ENCODE data around the gene SLC25A25. TPM values are rescaled to one million over a fixed set of nuclear protein-coding genes. Genes with fewer than 3 reads are reported as not detected.

Gene SLC25A25
- total RNA-seq, 1 experiment from 2014 or later, result 15.5 TPM

DNA sequence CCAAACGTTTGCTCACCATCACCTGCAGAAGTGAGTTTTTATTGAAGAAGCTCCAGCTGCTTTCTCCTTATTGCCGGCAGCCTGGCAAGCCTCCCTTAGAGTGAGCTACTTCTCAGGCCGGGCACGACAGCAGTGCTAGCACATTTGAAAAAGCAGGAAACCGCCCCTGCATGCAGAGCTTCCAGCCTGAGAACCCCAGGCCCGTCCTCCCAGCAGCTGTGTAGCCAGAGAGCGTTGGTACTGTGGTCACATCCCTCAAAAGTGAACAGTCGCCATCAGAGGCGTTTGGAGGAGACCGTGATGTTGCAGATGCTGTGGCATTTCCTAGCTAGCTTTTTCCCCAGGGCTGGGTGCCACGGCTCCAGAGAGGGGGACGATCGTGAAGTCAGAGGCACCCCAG is 23.5 kb downstream of the SLC25A25 start:
- BruUV-seq (replicated peaks), result no TSS peak
- Mint-ChIP-seq H3K27me3 (ENCODE audit: insufficient read depth, unreplicated experiment) (no peaks in the 10 kb centered on the region), H3K36me3 (ENCODE audit: insufficient read depth, unreplicated experiment) (no peaks in the 10 kb centered on the region), H3K9me3 (ENCODE audit: unreplicated experiment) (no peaks in the 10 kb centered on the region), H3K4me3 (ENCODE audit: unreplicated experiment) (no peak overlapping the region), H3K27ac (ENCODE audit: low read depth, unreplicated experiment) (peak overlapping the region; percentile 63), H3K4me1 (ENCODE audit: insufficient read depth, unreplicated experiment) (peaks cover 15% of the 10 kb centered on the region)
- POLR2A ChIA-PET, result interaction anchor here (0.6 to 4.9 kb wide), 5 partner anchors 11 to 507 kb away, joined by 3 to 56 read pairs (median 25); partner anchors contain the start of genes NAIF1 and SLC25A25
- intact Hi-C loops (cut with micrococcal nuclease), result no loop called here
- CTCF ChIA-PET, result interaction anchor here (1.5 to 3.6 kb wide), 3 partner anchors 9 to 147 kb away, joined by 3 to 18 read pairs (median 15); no protein-coding TSS in a partner anchor
- no peak for DNase-seq (ENCODE audit: unreplicated experiment)
- TF ChIP-seq, protein P1, sequence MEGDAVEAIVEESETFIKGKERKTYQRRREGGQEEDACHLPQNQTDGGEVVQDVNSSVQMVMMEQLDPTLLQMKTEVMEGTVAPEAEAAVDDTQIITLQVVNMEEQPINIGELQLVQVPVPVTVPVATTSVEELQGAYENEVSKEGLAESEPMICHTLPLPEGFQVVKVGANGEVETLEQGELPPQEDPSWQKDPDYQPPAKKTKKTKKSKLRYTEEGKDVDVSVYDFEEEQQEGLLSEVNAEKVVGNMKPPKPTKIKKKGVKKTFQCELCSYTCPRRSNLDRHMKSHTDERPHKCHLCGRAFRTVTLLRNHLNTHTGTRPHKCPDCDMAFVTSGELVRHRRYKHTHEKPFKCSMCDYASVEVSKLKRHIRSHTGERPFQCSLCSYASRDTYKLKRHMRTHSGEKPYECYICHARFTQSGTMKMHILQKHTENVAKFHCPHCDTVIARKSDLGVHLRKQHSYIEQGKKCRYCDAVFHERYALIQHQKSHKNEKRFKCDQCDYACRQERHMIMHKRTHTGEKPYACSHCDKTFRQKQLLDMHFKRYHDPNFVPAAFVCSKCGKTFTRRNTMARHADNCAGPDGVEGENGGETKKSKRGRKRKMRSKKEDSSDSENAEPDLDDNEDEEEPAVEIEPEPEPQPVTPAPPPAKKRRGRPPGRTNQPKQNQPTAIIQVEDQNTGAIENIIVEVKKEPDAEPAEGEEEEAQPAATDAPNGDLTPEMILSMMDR (IDR thresholded peaks at IDR 0.05; ENCODE audit: unreplicated experiment), result no peak

GRCh38 chr9:128092199-128092977 is 24.4 kb downstream of the SLC25A25 start:
- POLR2A ChIA-PET, result interaction anchor here (0.6 to 4.9 kb wide), 5 partner anchors 12 to 508 kb away, joined by 3 to 56 read pairs (median 25); partner anchors contain the start of genes NAIF1 and SLC25A25
- BruUV-seq (replicated peaks), result no TSS peak
- Mint-ChIP-seq H3K9me3 (ENCODE audit: unreplicated experiment) (no peaks in the 10 kb centered on the region), H3K27ac (ENCODE audit: low read depth, unreplicated experiment) (peak overlapping the region; percentile 63), H3K4me3 (ENCODE audit: unreplicated experiment) (no peak overlapping the region), H3K27me3 (ENCODE audit: insufficient read depth, unreplicated experiment) (no peaks in the 10 kb centered on the region), H3K4me1 (ENCODE audit: insufficient read depth, unreplicated experiment) (peaks cover 15% of the 10 kb centered on the region), H3K36me3 (ENCODE audit: insufficient read depth, unreplicated experiment) (no peaks in the 10 kb centered on the region)
- intact Hi-C loops (cut with micrococcal nuclease), result no loop called here
- CTCF ChIA-PET, result interaction anchor here (1.0 to 3.6 kb wide), 7 partner anchors 8 to 169 kb away, joined by 3 to 18 read pairs (median 3); no protein-coding TSS in a partner anchor
- DNase-seq (ENCODE audit: unreplicated experiment), result no peak
- TF ChIP-seq, protein P1 (IDR thresholded peaks at IDR 0.05; ENCODE audit: unreplicated experiment), result no peak

DNA sequence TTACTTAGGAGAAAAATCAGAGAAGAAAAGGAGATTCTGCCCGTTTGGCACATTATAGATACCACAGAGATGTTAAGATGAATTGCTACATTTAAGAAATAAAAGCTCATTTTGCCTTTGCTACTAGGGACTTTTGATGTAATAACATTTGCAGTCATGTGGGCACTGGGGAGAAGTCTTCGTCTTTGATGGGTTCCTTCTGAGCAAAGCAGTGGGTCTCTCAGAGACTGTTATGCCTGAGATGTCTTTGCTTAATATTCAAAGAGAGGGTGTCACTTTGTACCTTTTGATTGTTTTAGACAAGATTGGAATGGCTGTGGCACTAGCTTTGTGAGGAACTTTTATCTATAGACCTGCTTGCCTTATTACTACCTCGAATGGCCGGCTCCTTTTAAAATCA is 25.0 kb downstream of the SLC25A25 start:
- H3K27me3 Mint-ChIP-seq (ENCODE audit: insufficient read depth, unreplicated experiment), result no peaks in the 10 kb centered on the region
- TF ChIP-seq, protein P1 (IDR thresholded peaks at IDR 0.05; ENCODE audit: unreplicated experiment), result no peak
- POLR2A ChIA-PET, result interaction anchor here (2.5 to 4.9 kb wide), 4 partner anchors 13 to 115 kb away, joined by 9 to 56 read pairs (median 30); partner anchors contain the start of genes NAIF1 and SLC25A25
- DNase-seq (ENCODE audit: unreplicated experiment), result no peak
- no peaks in the 10 kb centered on the region for H3K9me3 Mint-ChIP-seq (ENCODE audit: unreplicated experiment)
- no peak overlapping the region for H3K4me3 Mint-ChIP-seq (ENCODE audit: unreplicated experiment)
- CTCF ChIA-PET, result interaction anchor here (1.0 to 3.6 kb wide), 6 partner anchors 8 to 169 kb away, joined by 3 to 18 read pairs (median 4); no protein-coding TSS in a partner anchor
- H3K4me1 Mint-ChIP-seq (ENCODE audit: insufficient read depth, unreplicated experiment), result peaks cover 15% of the 10 kb centered on the region
- BruUV-seq (replicated peaks), result no TSS peak
- no peaks in the 10 kb centered on the region for H3K36me3 Mint-ChIP-seq (ENCODE audit: insufficient read depth, unreplicated experiment)
- intact Hi-C loops (cut with micrococcal nuclease), result no loop called here
- H3K27ac Mint-ChIP-seq (ENCODE audit: low read depth, unreplicated experiment), result peak overlapping the region; percentile 99
